Testis (tissue), 2 donors: ENCODE measurements around the gene XPA.

ENCODE experiments used
- POLR2A ChIP-seq: fragments of 450-650 bp; IDR thresholded peaks from one replicate; pipeline ENCODE4 v1.6.1; 2017; ENCODE audit warnings: antibody characterized with exemption, mild to moderate bottlenecking, moderate library complexity
- TF ChIP-seq, protein P1 (sequence below), 3 experiments: fragments of 450-650 bp in 2 of 3; fragments of 200-600 bp in 1 of 3; sonication (generic) in 1 of 3; IDR thresholded peaks; one replicate each; pipeline ENCODE4 v1.5.1; 2016 to 2019; ENCODE audit warnings: antibody characterized with exemption in 3 of 3, mild to moderate bottlenecking in 2 of 3, moderate library complexity in 1 of 3

DNA sequence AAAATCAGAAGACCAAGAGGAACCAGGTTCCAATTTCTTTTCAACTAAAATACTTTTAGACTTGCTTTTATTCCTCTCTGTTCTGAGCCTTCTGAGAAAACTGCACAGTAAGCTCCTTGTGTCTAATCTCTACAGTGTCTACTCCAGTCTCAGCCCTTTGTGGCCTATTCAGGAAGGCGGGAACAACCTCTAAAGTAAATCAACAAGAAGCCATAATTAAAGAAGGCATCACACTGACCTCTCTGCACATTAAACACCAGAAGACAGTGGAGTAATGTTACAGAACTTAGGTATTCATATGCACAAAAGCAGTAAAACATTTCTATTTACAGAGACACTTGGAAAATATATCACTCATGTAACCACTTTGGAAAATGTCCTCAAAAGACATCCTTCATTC lies 14.9 kb downstream of the XPA start:
- TF ChIP-seq, protein P1, sequence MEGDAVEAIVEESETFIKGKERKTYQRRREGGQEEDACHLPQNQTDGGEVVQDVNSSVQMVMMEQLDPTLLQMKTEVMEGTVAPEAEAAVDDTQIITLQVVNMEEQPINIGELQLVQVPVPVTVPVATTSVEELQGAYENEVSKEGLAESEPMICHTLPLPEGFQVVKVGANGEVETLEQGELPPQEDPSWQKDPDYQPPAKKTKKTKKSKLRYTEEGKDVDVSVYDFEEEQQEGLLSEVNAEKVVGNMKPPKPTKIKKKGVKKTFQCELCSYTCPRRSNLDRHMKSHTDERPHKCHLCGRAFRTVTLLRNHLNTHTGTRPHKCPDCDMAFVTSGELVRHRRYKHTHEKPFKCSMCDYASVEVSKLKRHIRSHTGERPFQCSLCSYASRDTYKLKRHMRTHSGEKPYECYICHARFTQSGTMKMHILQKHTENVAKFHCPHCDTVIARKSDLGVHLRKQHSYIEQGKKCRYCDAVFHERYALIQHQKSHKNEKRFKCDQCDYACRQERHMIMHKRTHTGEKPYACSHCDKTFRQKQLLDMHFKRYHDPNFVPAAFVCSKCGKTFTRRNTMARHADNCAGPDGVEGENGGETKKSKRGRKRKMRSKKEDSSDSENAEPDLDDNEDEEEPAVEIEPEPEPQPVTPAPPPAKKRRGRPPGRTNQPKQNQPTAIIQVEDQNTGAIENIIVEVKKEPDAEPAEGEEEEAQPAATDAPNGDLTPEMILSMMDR (IDR thresholded peaks at IDR 0.05), result no peak
- no peak for TF ChIP-seq POLR2A
